Gastroesophageal sphincter (tissue), 3 donors: ENCODE measurements around the gene ZNF808.
"Not testable (repeated sequence)": the region's sequence is repeated elsewhere in the genome, so short reads cannot be mapped to it uniquely, and the experiment has no call there.

Experiments
- CTCF ChIP-seq, 4 experiments: fragments of 200-600 bp in 2 of 4; fragments of 450-650 bp in 2 of 4; sonication (generic) in 1 of 4; IDR thresholded peaks; one replicate each; pipeline ENCODE4 v1.5.1; 2017 to 2019; ENCODE audit warnings: antibody characterized with exemption in 4 of 4, mild to moderate bottlenecking in 2 of 4, moderate library complexity in 2 of 4
- EP300 ChIP-seq: sonication (generic); formaldehyde crosslinking; IDR thresholded peaks from one replicate; pipeline ENCODE4 v1.6.1; 2017; ENCODE audit warnings: antibody characterized with exemption, mild to moderate bottlenecking
- POLR2A ChIP-seq, 2 donors: fragments of 450-650 bp; IDR thresholded peaks; one replicate each; pipeline ENCODE4 v1.6.1; 2017; ENCODE audit warnings: antibody characterized with exemption in 2 of 2, mild to moderate bottlenecking in 2 of 2, moderate library complexity in 1 of 2
- POLR2AphosphoS5 ChIP-seq: sonication (generic); formaldehyde crosslinking; IDR thresholded peaks from one replicate; pipeline ENCODE4 v1.6.1; 2017; ENCODE audit warnings: antibody characterized with exemption

- TF ChIP-seq POLR2A (IDR thresholded peaks at IDR 0.05); CTCF (IDR thresholded peaks at IDR 0.05); EP300; POLR2AphosphoS5: not testable (repeated sequence)
Measured at GRCh38 chr19:52519175-52519574, 8.3 kb upstream of the ZNF808 start.
